Chondrocyte (in vitro differentiated cells): ENCODE measurements around the gene PRKD1. TPM values are rescaled to one million over a fixed set of nuclear protein-coding genes. Genes with fewer than 3 reads are reported as not detected.

Source experiments
- DNase-seq: peaks from one replicate; pipeline ENCODE4 v3.0.0; 2021; ENCODE audit warnings: mixed read lengths, low spot score
- H3K27ac Mint-ChIP-seq: one replicate; pipeline ENCODE4 v1.8.0; 2021; ENCODE audit warnings: mild to moderate bottlenecking, moderate library complexity, mixed read lengths; ENCODE audit not compliant: unreplicated experiment
- H3K27me3 Mint-ChIP-seq: 2 replicates; pipeline ENCODE4 v1.8.0; 2021; ENCODE audit warnings: low read depth, mixed read lengths
- H3K36me3 Mint-ChIP-seq: 2 replicates; pipeline ENCODE4 v1.8.0; 2021; ENCODE audit warnings: low read depth, mixed read lengths
- H3K4me1 Mint-ChIP-seq: 2 replicates; pipeline ENCODE4 v1.8.0; 2021; ENCODE audit warnings: low read depth, mild to moderate bottlenecking, mixed read lengths
- H3K4me3 Mint-ChIP-seq: one replicate; pipeline ENCODE4 v1.8.0; 2021; ENCODE audit warnings: mild to moderate bottlenecking, moderate library complexity, mixed read lengths; ENCODE audit not compliant: unreplicated experiment
- H3K9me3 Mint-ChIP-seq: 2 replicates; pipeline ENCODE4 v1.8.0; 2021; ENCODE audit warnings: low read depth, mixed read lengths
- CTCF ChIP-seq: fragments of 200-600 bp; sonication (generic); IDR thresholded peaks from 2 replicates; pipeline ENCODE4 v1.5.0; 2021; ENCODE audit warnings: antibody characterized with exemption, mild to moderate bottlenecking, moderate library complexity
- total RNA-seq: library from RNA; stranded (reverse); gene quantifications from 3 replicates; pipeline ENCODE4 v1.2.1, GENCODE V29; 2021

The PRKD1 gene
- total RNA-seq, 1 donor from 2014 or later, result 11.1 TPM

GRCh38 chr14:29654901-29655550 is 272.6 kb downstream of the PRKD1 start:
- Mint-ChIP-seq H3K36me3 (peaks cover 3% of the 10 kb centered on the region), H3K27ac (no peak overlapping the region), H3K4me1 (peaks cover 39% of the 10 kb centered on the region), H3K9me3 (peaks cover 2% of the 10 kb centered on the region), H3K27me3 (no peaks in the 10 kb centered on the region), H3K4me3 (no peak overlapping the region)
- no peak for DNase-seq
- TF ChIP-seq CTCF, result no peak

- peaks cover 12% of the 10 kb centered on the region for H3K9me3 Mint-ChIP-seq
- DNase-seq, result no peak
- no peak for TF ChIP-seq CTCF
- H3K4me3 Mint-ChIP-seq, result no peak overlapping the region
- H3K27me3 Mint-ChIP-seq, result no peaks in the 10 kb centered on the region
- no peak overlapping the region for H3K27ac Mint-ChIP-seq
- peaks cover 13% of the 10 kb centered on the region for H3K36me3 Mint-ChIP-seq
- H3K4me1 Mint-ChIP-seq, result peaks cover 39% of the 10 kb centered on the region
These were observed 274.3 kb downstream of the PRKD1 start for GRCh38 chr14:29653303-29653702.

- Mint-ChIP-seq H3K9me3 (peaks cover 18% of the 10 kb centered on the region), H3K27me3 (no peaks in the 10 kb centered on the region), H3K4me3 (no peak overlapping the region), H3K36me3 (peaks cover 19% of the 10 kb centered on the region), H3K4me1 (peaks cover 39% of the 10 kb centered on the region), H3K27ac (peak overlapping the region; percentile 51)
- no peak for DNase-seq
- TF ChIP-seq CTCF, result no peak
These were observed 275.1 kb downstream of the PRKD1 start for GRCh38 chr14:29652571-29652970.

- TF ChIP-seq CTCF, result no peak
These were observed 276.9 kb downstream of the PRKD1 start for GRCh38 chr14:29650554-29651269.

GRCh38 chr14:29649170-29649569 is 278.5 kb downstream of the PRKD1 start:
- H3K27me3 Mint-ChIP-seq, result no peaks in the 10 kb centered on the region
- H3K27ac Mint-ChIP-seq, result no peak overlapping the region

More at GRCh38 chr14:29650554-29651269, 276.9 kb downstream of the PRKD1 start:
- peaks cover 26% of the 10 kb centered on the region for H3K36me3 Mint-ChIP-seq
- no peak overlapping the region for H3K27ac Mint-ChIP-seq
- DNase-seq, result no peak
- H3K9me3 Mint-ChIP-seq, result peaks cover 30% of the 10 kb centered on the region
- no peak overlapping the region for H3K4me3 Mint-ChIP-seq
- H3K27me3 Mint-ChIP-seq, result no peaks in the 10 kb centered on the region
- peaks cover 39% of the 10 kb centered on the region for H3K4me1 Mint-ChIP-seq

More at GRCh38 chr14:29649170-29649569, 278.5 kb downstream of the PRKD1 start:
- H3K4me3 Mint-ChIP-seq, result no peak overlapping the region
- H3K36me3 Mint-ChIP-seq, result peaks cover 26% of the 10 kb centered on the region
- peaks cover 27% of the 10 kb centered on the region for H3K4me1 Mint-ChIP-seq
- no peak for TF ChIP-seq CTCF
- H3K9me3 Mint-ChIP-seq, result peaks cover 37% of the 10 kb centered on the region
- no peak for DNase-seq
